ENCODE results near the gene PIGU.
"Not testable (repeated sequence)": the region's sequence is repeated elsewhere in the genome, so short reads cannot be mapped to it uniquely, and the experiment has no call there.

Gene PIGU

DNA sequence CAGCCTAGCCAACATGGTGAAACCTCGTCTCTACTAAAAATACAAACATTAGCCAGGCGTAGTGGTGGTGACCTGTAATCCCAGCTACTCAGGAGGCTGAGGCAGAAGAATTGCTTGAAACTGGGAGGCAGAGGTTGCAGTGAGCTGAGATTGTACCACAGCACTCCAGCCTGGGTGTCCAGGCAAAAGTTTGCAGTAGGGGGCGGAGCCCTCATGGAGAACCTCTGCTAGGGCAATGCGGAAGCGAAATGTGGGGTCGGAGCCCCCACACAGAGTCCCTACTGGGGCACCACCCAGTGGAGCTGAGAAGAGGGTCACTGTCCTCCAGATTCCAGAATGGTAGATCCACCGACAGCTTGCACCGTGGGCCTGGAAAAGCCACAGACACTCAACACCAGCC is 60.0 kb downstream of the PIGU start:
- not testable (repeated sequence) for H3K4me1 ChIP-seq (ENCODE audit: control insufficient read depth in 1 of 2, insufficient read depth in 2 of 2, low read length in 2 of 2); H3K9me3 ChIP-seq (ENCODE audit: control insufficient read depth in 1 of 2, low read length in 2 of 2); H3K27me3 ChIP-seq (ENCODE audit: low read depth, low read length); H3K27ac ChIP-seq (ENCODE audit: low read length); H3K4me3 ChIP-seq (ENCODE audit: low read depth in 1 of 2, low read length in 2 of 2)
- H3K36me3 ChIP-seq (ENCODE audit: control insufficient read depth in 1 of 2, insufficient read depth in 2 of 2, low read length in 2 of 2), result peaks cover 6 to 13% of the 10 kb centered on the region in 2 donors

DNA sequence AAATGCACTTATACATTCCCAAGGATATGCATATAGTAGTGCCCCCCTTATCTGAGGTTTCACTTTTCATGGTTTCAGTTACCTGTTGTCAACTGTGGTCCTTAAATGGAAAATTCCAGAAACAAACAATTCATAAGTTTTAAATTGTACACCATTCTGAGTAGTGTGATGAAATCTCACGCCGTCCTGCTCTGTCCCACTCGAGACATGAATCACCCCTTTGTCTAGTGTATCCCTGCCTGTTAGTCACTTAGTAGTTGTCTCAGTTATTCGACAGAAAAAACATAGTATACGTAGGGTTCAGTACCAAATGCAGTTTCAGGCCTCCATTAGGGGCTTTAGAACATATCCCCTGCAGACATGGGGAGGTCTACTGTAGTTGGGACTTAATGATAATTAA is 61.4 kb downstream of the PIGU start:
- Histone ChIP-seq H3K4me1 (ENCODE audit: control insufficient read depth in 1 of 2, insufficient read depth in 2 of 2, low read length in 2 of 2) (no peaks in the 10 kb centered on the region), H3K9me3 (ENCODE audit: control insufficient read depth in 1 of 2, low read length in 2 of 2) (no peaks in the 10 kb centered on the region), H3K4me3 (ENCODE audit: low read depth in 1 of 2, low read length in 2 of 2) (no peak overlapping the region), H3K36me3 (ENCODE audit: control insufficient read depth in 1 of 2, insufficient read depth in 2 of 2, low read length in 2 of 2) (peaks cover 4 to 13% of the 10 kb centered on the region in 2 donors), H3K27me3 (ENCODE audit: low read depth, low read length) (no peaks in the 10 kb centered on the region), H3K27ac (ENCODE audit: low read length) (no peak overlapping the region)

DNA sequence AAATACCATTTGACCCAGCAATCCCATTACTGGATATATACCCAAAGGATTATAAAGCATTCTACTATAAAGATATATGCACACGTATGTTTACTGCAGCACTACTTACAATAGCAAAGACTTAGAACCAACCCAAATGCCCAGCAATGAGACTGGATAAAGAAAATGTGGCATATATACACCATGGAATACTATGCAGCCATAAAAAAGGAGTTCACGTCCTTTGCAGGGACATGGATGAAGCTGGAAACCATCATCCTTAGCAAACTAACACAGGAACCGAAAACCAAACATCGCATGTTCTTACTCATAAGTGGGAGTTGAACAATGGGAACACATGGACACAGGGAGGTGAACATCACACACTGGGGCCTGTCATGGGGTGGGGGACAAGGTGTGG is 64.9 kb downstream of the PIGU start:
- peaks cover 4 to 13% of the 10 kb centered on the region in 2 donors for H3K36me3 ChIP-seq (ENCODE audit: control insufficient read depth in 1 of 2, insufficient read depth in 2 of 2, low read length in 2 of 2)
- H3K4me3 ChIP-seq (ENCODE audit: low read depth in 1 of 2, low read length in 2 of 2); H3K9me3 ChIP-seq (ENCODE audit: control insufficient read depth in 1 of 2, low read length in 2 of 2); H3K4me1 ChIP-seq (ENCODE audit: control insufficient read depth in 1 of 2, insufficient read depth in 2 of 2, low read length in 2 of 2); H3K27ac ChIP-seq (ENCODE audit: low read length); H3K27me3 ChIP-seq (ENCODE audit: low read depth, low read length): not testable (repeated sequence)

DNA sequence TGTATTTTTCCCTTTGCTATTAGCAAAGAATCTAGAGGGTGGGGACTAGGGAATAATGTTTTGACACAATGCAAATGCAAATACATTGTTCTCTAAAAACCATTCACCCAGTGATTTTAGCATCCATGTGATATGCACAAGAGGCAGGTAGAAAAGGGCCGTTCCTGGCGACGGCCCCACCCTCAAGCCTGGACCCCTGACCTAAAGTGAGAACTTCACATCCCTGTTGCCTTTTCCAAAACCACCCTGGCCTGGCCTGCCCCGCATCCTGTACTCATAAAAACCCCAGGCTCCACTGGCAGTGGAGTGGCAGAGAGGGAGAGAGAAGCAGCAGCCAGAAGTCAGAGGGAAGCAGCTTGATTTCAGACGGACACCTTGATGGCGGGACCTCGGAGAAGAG is 69.8 kb downstream of the PIGU start:
- Histone ChIP-seq H3K4me3 (ENCODE audit: low read depth in 1 of 2, low read length in 2 of 2) (no peak overlapping the region), H3K27me3 (ENCODE audit: low read depth, low read length) (no peaks in the 10 kb centered on the region), H3K4me1 (ENCODE audit: control insufficient read depth in 1 of 2, insufficient read depth in 2 of 2, low read length in 2 of 2) (no peaks in the 10 kb centered on the region), H3K36me3 (ENCODE audit: control insufficient read depth in 1 of 2, insufficient read depth in 2 of 2, low read length in 2 of 2) (no peaks in the 10 kb centered on the region), H3K27ac (ENCODE audit: low read length) (no peak overlapping the region), H3K9me3 (ENCODE audit: control insufficient read depth in 1 of 2, low read length in 2 of 2) (no peaks in the 10 kb centered on the region)

DNA sequence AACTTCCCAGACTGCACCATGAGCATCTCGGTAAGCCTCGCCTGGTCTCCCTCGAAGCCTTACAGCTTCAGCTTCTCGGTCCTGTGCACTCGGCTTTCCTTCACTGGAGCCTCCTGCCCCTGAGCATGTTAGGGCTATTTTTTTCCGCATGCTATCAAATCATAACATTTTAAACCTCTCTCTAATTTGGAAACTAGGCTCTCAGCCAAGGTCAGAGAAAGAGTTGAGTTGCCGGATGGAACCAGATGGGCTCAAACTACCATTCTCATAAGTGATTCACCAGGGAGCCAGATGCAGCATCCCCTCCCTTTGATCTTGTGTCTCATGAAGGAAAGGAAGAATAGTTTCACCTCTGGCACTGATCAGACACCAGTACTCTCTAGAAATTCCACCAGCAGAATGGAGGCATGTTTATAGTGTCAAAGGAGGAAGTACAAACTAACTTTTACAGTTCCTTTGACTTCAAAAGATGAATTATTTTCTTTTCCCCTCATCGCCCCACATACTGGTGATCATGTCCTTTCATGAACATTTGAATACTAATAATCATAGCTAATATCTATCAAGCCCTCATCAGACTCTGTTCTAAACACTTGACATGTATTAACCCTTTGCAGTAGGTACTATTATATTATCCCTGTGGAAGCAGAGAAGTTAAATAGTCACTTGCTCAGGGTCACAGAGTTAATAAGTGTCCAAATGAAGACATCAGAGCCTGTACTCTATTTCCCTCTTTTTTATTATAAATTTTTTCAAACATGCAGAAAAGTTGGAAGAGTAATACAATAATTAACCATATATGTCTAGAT is 71.7 kb downstream of the PIGU start:
- H3K4me1 ChIP-seq (ENCODE audit: control insufficient read depth in 1 of 2, insufficient read depth in 2 of 2, low read length in 2 of 2), result no peaks in the 10 kb centered on the region
- H3K27me3 ChIP-seq (ENCODE audit: low read depth, low read length), result no peaks in the 10 kb centered on the region
- H3K4me3 ChIP-seq (ENCODE audit: low read depth in 1 of 2, low read length in 2 of 2), result no peak overlapping the region
- no peaks in the 10 kb centered on the region for H3K9me3 ChIP-seq (ENCODE audit: control insufficient read depth in 1 of 2, low read length in 2 of 2)
- no peak overlapping the region for H3K27ac ChIP-seq (ENCODE audit: low read length)
- H3K36me3 ChIP-seq (ENCODE audit: control insufficient read depth in 1 of 2, insufficient read depth in 2 of 2, low read length in 2 of 2), result no peaks in the 10 kb centered on the region

DNA sequence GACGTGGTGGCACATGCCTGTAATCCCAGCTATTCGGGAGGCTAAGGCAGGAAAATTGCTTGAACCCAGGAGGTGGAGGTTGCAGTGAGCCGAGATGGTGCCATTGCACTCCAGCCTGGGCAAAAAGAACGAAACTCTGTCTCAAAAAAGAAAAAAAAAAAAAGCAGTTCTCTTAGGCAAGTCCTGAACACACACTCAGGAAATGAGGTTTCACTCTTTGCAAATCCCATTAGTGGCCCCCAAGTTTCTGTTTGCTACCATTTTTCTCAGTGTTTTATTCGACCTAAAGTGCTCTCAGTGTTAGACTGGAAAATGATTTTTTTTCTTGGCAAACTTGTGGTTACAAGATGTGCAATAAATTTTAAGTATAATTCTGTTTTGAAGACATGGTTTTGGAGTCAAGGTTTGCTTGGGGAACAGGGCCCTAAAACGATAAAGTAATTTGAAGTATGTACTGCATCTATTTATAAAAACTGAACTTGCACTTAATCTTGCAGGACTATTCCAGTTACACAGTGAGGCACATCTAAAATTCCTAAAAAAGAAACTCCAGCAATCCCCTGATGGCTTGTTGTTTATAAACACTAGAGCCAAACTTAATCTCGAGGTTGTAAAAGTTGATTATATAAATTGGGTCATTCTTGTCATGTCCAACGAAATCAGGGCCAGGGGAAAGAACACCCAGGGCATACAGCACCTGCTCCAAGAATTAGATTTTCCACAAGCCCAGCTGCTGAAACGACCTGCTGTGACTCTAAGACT is 75.8 kb downstream of the PIGU start:
- H3K36me3 ChIP-seq (ENCODE audit: control insufficient read depth in 1 of 2, insufficient read depth in 2 of 2, low read length in 2 of 2), result no peaks in the 10 kb centered on the region
- no peak overlapping the region for H3K4me3 ChIP-seq (ENCODE audit: low read depth in 1 of 2, low read length in 2 of 2)
- H3K4me1 ChIP-seq (ENCODE audit: control insufficient read depth in 1 of 2, insufficient read depth in 2 of 2, low read length in 2 of 2), result no peaks in the 10 kb centered on the region
- H3K27ac ChIP-seq (ENCODE audit: low read length), result no peak overlapping the region
- H3K9me3 ChIP-seq (ENCODE audit: control insufficient read depth in 1 of 2, low read length in 2 of 2), result no peaks in the 10 kb centered on the region
- H3K27me3 ChIP-seq (ENCODE audit: low read depth, low read length), result no peaks in the 10 kb centered on the region

DNA sequence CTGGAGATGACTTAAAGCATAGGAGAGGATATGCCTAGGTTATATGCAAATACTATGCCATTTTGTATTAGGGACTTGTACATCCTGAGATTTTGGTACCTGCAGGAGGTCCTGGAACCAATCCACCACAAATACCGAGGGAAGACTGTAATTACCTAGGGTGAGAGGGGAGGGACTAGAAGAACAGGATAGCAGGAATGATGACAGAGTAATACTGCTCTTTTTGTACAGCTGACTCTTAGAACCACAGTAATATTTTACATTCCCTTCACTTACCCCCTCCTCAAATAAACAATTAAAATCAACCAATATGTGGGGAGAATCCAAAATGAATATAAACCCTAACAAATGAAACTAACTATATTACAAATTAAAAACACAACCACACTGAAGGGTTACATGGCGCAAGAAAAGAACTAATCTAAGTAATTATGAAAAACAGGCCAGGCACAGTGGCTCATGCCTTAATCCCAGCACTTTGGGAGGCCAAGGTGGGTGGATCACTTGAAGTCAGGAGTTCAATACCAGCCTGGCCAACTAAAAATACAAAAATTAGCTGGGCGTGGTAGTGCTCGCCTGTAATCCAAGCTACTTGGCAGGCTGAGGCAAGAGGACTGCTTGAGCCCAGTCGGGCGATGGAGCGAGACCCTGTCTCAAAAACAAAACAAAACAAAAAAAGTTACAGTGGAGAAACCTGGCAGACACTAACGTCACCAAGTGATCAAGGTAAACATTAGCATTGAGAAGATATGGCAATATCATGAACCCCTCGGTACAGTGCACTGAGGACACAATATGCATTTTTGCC is 81.3 kb downstream of the PIGU start:
- no peak overlapping the region for H3K4me3 ChIP-seq (ENCODE audit: low read depth in 1 of 2, low read length in 2 of 2)
- H3K4me1 ChIP-seq (ENCODE audit: control insufficient read depth in 1 of 2, insufficient read depth in 2 of 2, low read length in 2 of 2), result no peaks in the 10 kb centered on the region
- no peaks in the 10 kb centered on the region for H3K9me3 ChIP-seq (ENCODE audit: control insufficient read depth in 1 of 2, low read length in 2 of 2)
- no peaks in the 10 kb centered on the region for H3K36me3 ChIP-seq (ENCODE audit: control insufficient read depth in 1 of 2, insufficient read depth in 2 of 2, low read length in 2 of 2)
- no peak overlapping the region for H3K27ac ChIP-seq (ENCODE audit: low read length)
- H3K27me3 ChIP-seq (ENCODE audit: low read depth, low read length), result no peaks in the 10 kb centered on the region

DNA sequence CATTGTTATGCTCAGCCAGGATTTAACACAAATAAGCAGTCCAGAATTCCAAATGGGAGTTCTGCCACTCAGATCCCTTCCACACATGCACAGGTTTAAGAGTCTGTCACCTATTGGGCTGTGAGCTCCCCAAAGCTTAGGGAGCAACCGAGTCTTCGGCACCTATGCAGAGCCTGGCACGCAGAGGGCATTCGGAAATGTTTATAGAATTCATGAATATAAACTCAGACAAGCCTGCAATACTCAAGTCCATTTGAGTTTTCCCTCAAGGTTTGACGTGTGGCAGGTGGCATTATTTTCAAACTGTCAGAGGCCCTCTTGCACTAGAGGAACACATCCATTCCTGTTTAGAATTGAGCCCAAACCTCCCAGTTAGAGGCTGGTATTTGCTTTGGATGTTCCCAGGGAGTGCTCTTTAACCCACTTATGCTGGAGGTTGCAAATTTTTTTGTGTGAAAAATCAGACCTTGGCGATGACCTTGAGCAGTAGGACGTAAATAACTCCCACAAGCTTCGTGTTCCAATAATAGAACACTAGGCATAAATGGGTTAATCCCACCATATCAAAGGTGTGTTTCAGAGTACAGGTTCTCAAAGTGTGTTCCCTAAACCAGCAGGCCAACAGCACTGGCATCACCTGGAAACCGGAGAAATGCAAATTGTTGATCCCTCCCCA is 90.3 kb downstream of the PIGU start:
- H3K9me3 ChIP-seq (ENCODE audit: control insufficient read depth in 1 of 2, low read length in 2 of 2), result no peaks in the 10 kb centered on the region
- H3K4me3 ChIP-seq (ENCODE audit: low read depth in 1 of 2, low read length in 2 of 2), result no peak overlapping the region
- no peaks in the 10 kb centered on the region for H3K27me3 ChIP-seq (ENCODE audit: low read depth, low read length)
- H3K36me3 ChIP-seq (ENCODE audit: control insufficient read depth in 1 of 2, insufficient read depth in 2 of 2, low read length in 2 of 2), result peaks cover 4 to 26% of the 10 kb centered on the region in 2 donors
- H3K27ac ChIP-seq (ENCODE audit: low read length), result no peak overlapping the region
- H3K4me1 ChIP-seq (ENCODE audit: control insufficient read depth in 1 of 2, insufficient read depth in 2 of 2, low read length in 2 of 2), result peaks cover 0 to 4% of the 10 kb centered on the region in 2 donors

DNA sequence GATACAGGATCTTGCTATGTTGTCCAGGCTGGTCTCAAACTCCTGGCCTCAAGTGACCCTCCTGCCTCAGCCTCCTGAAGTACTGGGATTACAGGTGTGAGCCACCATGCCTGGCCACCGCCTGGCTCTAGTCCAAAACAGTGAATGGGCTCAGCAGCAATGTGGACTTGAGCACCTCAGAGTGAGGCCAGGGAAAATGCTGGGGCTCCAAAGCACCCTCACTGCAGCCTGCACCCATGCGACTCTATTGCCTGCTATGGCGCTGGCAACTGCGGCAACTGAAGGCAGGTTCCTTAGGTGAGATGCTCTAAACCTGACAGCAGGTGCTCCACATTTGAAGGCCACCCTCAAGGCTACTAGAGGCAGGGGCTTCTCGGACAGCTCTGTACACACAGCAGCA is 91.9 kb downstream of the PIGU start:
- Histone ChIP-seq H3K4me1 (ENCODE audit: control insufficient read depth in 1 of 2, insufficient read depth in 2 of 2, low read length in 2 of 2) (peaks cover 0 to 4% of the 10 kb centered on the region in 2 donors), H3K27ac (ENCODE audit: low read length) (no peak overlapping the region), H3K9me3 (ENCODE audit: control insufficient read depth in 1 of 2, low read length in 2 of 2) (no peaks in the 10 kb centered on the region), H3K36me3 (ENCODE audit: control insufficient read depth in 1 of 2, insufficient read depth in 2 of 2, low read length in 2 of 2) (peaks cover 4 to 26% of the 10 kb centered on the region in 2 donors), H3K27me3 (ENCODE audit: low read depth, low read length) (no peaks in the 10 kb centered on the region), H3K4me3 (ENCODE audit: low read depth in 1 of 2, low read length in 2 of 2) (no peak overlapping the region)

DNA sequence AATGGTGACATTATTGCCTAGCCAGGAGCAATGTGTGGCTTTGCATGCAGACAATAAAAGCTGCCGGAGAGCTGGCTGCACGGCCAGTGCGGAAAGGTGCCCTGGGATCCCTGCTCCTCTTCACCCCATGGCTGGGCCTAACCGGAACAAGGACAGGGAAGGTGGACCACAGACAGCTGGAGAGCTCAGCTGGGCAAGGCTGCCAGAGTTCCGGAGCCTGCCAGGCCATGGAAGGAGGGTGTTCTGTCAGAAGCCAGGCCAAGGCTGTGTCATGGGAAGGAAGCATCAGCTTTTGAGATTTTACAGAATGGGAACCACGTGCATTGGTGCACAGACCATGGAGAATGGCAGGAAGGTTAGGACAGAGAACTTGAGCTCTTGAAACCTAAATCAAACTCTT is 93.3 kb downstream of the PIGU start:
- Histone ChIP-seq H3K4me1 (ENCODE audit: control insufficient read depth in 1 of 2, insufficient read depth in 2 of 2, low read length in 2 of 2) (peaks cover 2 to 4% of the 10 kb centered on the region in 2 donors), H3K4me3 (ENCODE audit: low read depth in 1 of 2, low read length in 2 of 2) (no peak overlapping the region), H3K36me3 (ENCODE audit: control insufficient read depth in 1 of 2, insufficient read depth in 2 of 2, low read length in 2 of 2) (peaks cover 5 to 28% of the 10 kb centered on the region in 2 donors), H3K27me3 (ENCODE audit: low read depth, low read length) (no peaks in the 10 kb centered on the region), H3K9me3 (ENCODE audit: control insufficient read depth in 1 of 2, low read length in 2 of 2) (no peaks in the 10 kb centered on the region), H3K27ac (ENCODE audit: low read length) (no peak overlapping the region)

DNA sequence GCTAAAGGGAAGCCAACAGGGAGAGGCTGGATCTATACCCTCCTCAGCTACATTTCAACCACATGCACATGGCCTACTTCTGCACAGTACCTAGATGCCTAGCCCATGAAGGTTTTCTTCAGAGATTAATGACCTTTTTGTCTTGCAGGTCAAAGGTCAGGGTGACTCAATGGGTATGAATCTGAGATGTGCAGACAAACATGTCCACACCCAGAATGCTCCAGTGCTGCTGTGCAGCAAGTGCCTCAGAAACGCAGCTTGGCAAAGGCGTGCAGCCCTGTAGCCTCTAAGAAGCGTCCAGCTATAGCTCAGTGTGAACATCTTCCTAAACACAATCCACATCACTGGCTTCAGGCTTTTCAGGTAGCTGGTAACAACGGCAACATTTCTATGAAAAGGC is 94.0 kb downstream of the PIGU start:
- H3K36me3 ChIP-seq (ENCODE audit: control insufficient read depth in 1 of 2, insufficient read depth in 2 of 2, low read length in 2 of 2), result peaks cover 8 to 25% of the 10 kb centered on the region in 2 donors
- no peak overlapping the region for H3K27ac ChIP-seq (ENCODE audit: low read length)
- H3K27me3 ChIP-seq (ENCODE audit: low read depth, low read length), result no peaks in the 10 kb centered on the region
- H3K9me3 ChIP-seq (ENCODE audit: control insufficient read depth in 1 of 2, low read length in 2 of 2), result no peaks in the 10 kb centered on the region
- peaks cover 4 to 5% of the 10 kb centered on the region in 2 donors for H3K4me1 ChIP-seq (ENCODE audit: control insufficient read depth in 1 of 2, insufficient read depth in 2 of 2, low read length in 2 of 2)
- H3K4me3 ChIP-seq (ENCODE audit: low read depth in 1 of 2, low read length in 2 of 2), result no peak overlapping the region
